Dermis blood vessel endothelial cell (primary cell): ENCODE results near the gene KRTAP21-1. TPM values are rescaled to one million over a fixed set of nuclear protein-coding genes. Genes with fewer than 3 reads are reported as not detected.

ENCODE experiments used
- total RNA-seq: library from RNA; depleted of rRNA; stranded (reverse); fragments of >200 nt; gene quantifications from 2 replicates; pipeline ENCODE4 v1.2.3, GENCODE V29; 2014

KRTAP21-1 gene
- total RNA-seq, 1 donor from 2014 or later, result not detected

Other genes starting within 250 kb of the KRTAP21-1 start
- gene KRTAP19-6, start 213.6 kb downstream of the KRTAP21-1 start, total RNA-seq, result not detected in 2 replicates
- not detected in 2 replicates for gene KRTAP19-7, start 194.1 kb downstream of the KRTAP21-1 start, total RNA-seq
- gene KRTAP22-2, start 165.0 kb downstream of the KRTAP21-1 start, total RNA-seq, result not detected in 2 replicates
- not detected in 2 replicates for gene KRTAP6-3, start 163.0 kb downstream of the KRTAP21-1 start, total RNA-seq
- not detected in 2 replicates for gene KRTAP6-2, start 156.5 kb downstream of the KRTAP21-1 start, total RNA-seq
- not detected in 2 replicates for gene KRTAP22-1, start 154.3 kb downstream of the KRTAP21-1 start, total RNA-seq
- gene KRTAP6-1, start 141.5 kb downstream of the KRTAP21-1 start, total RNA-seq, result not detected in 2 replicates
- gene KRTAP20-1, start 139.0 kb downstream of the KRTAP21-1 start, total RNA-seq, result not detected in 2 replicates
- not detected in 2 replicates for gene KRTAP20-4, start 134.8 kb downstream of the KRTAP21-1 start, total RNA-seq
- not detected in 2 replicates for gene KRTAP20-2, start 120.2 kb downstream of the KRTAP21-1 start, total RNA-seq
- gene KRTAP20-3, start 112.6 kb downstream of the KRTAP21-1 start, total RNA-seq, result not detected in 2 replicates
- not detected in 2 replicates for gene KRTAP21-3, start 36.7 kb downstream of the KRTAP21-1 start, total RNA-seq
- gene KRTAP21-2, start 8.2 kb downstream of the KRTAP21-1 start, total RNA-seq, result 0.68 TPM in 1 of 2 replicates, not detected in the other
- not detected in 2 replicates for gene KRTAP8-1, start 57.8 kb upstream of the KRTAP21-1 start, total RNA-seq
- not detected in 2 replicates for gene KRTAP7-1, start 74.3 kb upstream of the KRTAP21-1 start, total RNA-seq
- not detected in 2 replicates for gene KRTAP11-1, start 126.2 kb upstream of the KRTAP21-1 start, total RNA-seq